HG03139 (cell line): ENCODE measurements around the gene C2orf49.

ENCODE experiments used
- ATAC-seq: cut with Tn5 transposase; IDR thresholded peaks from one replicate; pipeline ENCODE4 v1.9.1; 2021; ENCODE audit not compliant: unreplicated experiment

Gene C2orf49

GRCh38 chr2:105337122-105338019 is at the start of gene C2orf49:
C2orf49 (plus strand) TSS chr2:105337540; CDS start chr2:105337588, 48 bp downstream.
- peak; percentile 88 for ATAC-seq

DNA sequence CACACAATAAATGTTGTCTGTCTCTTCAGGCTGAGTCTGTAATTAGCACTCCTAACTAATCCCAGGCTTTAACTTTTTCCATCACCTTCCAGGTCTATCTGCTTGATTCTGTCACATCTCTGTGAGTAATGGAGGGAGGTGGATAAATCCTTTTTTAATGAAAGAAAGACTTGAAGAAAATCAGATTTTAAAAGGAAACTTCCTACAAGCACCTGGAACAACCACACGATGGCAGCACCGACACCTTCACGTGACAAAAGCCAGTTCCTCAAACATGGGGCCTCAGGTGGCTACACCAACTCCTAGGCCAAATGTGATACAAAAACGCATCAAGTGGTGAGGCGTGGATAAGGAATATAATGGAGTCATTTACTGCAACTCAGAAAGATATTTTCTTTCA is 49.6 kb upstream of the C2orf49 start:
- ATAC-seq: no peak

DNA sequence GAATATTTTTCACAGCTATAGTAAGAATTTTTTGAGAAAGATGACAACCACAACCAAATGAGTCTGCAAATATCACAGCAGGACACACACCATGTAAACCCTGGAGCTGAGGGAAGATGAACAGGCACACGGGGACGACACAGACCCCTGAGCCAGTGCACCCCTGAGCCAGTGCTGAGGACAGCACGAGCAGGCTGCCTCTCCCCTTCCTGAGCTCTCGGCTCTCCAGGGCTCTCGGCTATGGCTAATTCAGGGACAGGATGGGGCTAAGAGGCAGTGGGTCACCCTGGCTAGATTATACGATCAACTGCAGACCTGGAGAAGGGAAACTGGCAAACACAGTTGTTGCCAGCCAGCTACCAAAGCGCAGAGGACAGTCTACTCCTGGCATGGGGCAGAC is 49.2 kb upstream of the C2orf49 start:
- no peak for ATAC-seq

DNA sequence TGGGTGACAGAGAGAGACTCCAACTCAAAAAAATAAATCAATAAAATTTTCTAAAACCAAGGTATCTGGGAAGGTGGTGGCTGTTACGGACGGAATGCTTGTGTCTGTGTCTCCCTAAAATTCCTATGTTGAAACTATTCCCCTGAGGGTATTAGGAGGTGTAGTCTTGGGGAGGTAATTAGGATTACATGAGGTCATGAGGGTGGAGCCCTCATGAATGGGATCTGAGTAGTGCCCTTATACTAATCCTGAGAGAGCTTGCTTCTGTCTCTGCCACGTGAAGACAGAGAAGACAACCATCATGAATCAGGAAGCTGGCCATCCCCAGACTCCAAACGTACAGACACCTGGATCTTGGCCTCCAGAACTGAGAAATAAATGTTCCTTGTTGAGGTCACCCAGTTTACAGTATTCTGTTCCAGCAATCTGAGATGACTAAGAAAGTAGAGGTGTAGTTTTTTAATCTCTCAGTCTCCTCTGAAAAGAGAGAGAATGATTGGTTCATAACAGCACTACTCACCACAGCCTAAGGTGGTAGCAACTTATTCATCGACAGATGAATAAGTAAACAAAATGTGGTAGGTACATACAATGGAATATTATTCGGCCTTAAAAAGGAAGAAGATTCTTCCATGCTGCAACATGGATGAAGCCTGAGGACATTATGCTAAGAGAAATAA is 46.2 kb upstream of the C2orf49 start:
- no peak for ATAC-seq

GRCh38 chr2:105291981-105292380 is 45.4 kb upstream of the C2orf49 start:
- no peak for ATAC-seq

- no peak for ATAC-seq
Measured at GRCh38 chr2:105294046-105294445, 43.3 kb upstream of the C2orf49 start.

DNA sequence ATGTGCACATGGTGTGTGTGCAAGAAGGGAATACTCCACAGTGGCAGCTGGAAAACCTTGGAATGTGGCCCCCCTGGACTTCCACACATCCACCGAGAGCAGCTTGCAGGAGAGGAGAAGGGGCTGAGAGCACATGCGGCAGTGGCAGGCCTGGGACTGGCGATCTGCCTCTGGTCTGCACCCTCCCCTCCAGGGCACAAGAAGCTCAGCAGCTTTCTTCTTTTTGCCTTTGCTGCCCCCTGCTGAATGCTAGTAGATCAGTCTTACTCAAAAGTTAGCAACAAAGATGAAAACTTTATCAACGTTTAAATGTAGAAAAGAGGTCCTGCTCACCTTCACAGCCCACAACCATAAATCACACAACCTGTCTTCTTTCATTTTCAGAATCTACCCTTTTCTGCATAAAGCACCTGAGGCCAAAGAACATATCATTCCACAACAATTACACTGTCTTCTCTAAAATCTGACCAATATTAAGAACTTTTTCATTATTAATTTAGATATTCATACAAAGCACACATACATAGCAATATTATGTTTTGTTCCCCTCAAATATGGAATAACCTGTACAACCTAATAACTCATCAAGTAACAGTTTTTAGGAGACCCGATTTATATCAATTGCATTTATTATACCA is 42.4 kb upstream of the C2orf49 start:
- no peak for ATAC-seq

GRCh38 chr2:105296017-105296611 is 41.2 kb upstream of the C2orf49 start:
- ATAC-seq: no peak

DNA sequence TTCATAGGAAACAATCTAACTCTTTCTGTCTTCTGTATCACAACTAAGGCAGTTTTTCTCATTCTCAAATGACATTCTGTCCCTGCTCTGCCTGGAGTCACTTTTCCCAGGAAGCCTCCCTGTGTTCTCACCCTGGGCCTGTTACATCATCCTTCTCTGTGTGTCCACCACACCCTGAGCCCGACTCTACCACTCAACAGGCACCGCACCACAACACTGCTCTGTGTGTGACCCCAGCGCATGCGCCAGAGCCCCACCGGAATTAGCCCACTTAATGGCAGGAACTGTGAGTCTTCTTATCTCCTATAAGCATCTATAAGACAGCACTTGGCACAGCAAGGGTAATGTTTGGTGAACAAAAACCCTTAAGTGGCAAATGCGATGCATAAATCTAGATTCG is 40.1 kb upstream of the C2orf49 start:
- no peak for ATAC-seq

GRCh38 chr2:105298017-105298416 is 39.3 kb upstream of the C2orf49 start:
- no peak for ATAC-seq

GRCh38 chr2:105299290-105299689 is 38.0 kb upstream of the C2orf49 start:
- no peak for ATAC-seq

- ATAC-seq: no peak
Measured at GRCh38 chr2:105301646-105302045, 35.7 kb upstream of the C2orf49 start.

DNA sequence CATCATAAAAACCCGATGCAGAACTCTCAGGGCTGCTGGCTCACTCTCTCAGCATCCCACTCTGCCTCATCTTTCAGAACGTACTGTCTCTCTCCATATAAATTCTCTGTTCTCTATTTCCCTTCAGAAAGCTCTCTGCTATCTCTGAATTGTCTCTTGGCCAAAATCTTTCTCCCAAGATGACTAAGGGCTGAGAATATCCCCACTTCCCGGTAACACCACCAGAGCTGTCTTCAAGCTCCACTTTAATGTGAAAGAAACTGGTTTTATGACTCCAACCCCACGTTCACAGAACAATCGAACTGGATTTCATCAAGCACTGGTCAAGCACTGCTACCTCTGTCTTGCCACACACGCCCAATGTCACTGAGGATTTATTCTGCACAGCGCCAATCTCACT is 30.2 kb upstream of the C2orf49 start:
- no peak for ATAC-seq

DNA sequence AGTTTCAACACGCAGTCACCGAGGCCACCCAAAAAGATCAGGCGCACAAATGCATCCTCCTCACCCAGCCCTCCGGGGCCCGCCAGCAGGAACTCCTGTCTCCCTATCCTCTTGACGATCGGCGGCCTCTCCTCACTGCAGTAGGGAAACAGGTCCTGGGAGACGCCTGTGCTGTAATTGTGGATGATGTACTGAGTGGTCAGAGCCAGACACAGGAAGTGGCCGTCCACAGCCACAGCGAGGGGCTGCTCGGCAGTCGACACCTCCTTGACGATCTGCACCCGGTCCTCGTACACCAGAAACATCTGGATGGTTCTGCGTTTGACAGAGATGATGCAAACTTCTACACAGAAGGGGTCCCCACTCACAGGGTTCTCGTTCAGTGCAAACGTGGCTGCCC is 29.8 kb upstream of the C2orf49 start:
- no peak for ATAC-seq

GRCh38 chr2:105307962-105308361 is 29.4 kb upstream of the C2orf49 start:
- no peak for ATAC-seq

- ATAC-seq: no peak
Measured at GRCh38 chr2:105308382-105309146, 28.8 kb upstream of the C2orf49 start.

DNA sequence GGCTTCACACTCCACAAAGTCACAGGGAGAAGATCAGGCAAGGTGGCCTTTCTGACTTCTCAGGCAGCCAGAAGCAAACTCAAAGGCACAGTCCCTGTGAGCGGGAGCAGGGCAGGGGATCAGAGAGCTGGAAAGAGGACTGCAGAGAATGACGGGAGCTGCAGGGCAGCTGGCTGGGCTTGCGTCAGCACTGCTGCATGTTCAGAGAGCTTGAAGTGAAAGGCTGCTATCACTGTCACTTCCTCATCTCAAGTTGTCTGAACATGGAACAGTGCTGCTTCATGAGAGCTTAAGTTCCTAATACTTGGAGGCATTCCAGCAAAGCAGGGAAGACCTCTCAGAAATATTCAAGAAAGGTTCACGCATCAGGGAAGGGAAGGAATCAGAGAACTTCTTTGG is 28.2 kb upstream of the C2orf49 start:
- no peak for ATAC-seq

DNA sequence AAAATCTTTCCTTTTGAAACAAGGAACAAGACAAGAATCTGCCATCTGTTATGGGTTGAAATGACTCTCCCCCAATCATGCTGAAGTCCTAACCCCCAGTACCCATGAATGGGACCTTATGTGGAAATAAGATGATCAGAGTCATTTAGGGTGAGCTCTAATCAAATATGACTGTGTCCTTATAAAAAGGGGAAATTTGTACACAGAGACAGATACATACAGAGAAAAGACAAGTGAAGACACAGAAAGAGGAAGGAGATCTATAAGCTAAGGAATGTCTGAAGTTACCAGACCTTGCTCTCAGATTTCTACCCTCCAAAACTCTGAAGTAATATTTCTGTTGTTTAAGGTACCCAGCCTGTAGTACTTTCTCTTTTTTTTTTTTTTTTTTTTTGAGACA is 23.5 kb upstream of the C2orf49 start:
- ATAC-seq: no peak

DNA sequence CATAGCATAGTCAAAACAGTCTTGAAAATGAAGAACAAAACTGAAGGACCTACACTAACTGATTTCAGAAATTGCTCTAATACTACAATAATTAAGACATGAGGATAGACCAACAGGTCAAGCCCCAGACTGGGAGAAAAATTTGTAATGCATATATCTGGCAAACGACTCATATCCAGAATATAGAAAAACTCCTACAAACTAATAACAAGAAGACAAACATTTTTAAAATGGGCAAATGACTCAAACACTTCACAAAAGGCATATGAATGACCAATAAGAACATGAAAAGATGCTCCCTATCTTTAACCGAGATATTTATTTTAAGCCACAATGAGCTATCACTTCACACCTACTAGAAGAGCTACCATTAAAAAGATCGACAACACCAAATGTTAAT is 22.0 kb upstream of the C2orf49 start:
- no peak for ATAC-seq

DNA sequence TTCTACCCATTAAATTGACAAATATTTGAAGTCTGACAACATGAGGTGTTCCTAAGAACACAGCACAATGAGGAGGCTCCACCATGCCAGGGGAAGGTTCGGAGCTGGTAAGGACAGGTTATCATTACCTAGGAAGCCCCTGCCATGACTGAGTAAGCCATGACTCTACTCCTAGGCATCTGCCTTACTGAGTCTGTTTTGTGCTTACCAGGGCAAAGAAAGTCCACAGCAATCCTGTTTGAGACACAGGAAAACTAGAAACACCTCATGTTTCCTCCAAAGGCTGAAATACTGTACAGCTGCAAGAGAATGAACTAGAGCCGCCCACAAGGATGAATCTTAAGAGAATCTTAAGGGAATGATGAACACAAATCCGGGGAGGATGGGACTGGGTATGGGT is 19.4 kb upstream of the C2orf49 start:
- no peak for ATAC-seq
